Vagina (tissue), 2 donors: Measurements from ENCODE around the gene ADAM11. TPM values are rescaled to one million over a fixed set of nuclear protein-coding genes. Genes with fewer than 3 reads are reported as not detected.

Experiments used
- DNase-seq, 2 donors: peaks; one replicate each; pipeline ENCODE4 v3.0.0-alpha.2; 2017; ENCODE audit errors: extremely low spot score in 2 of 2
- H3K27ac ChIP-seq: fragments of 200-600 bp; sonication (generic); one replicate; pipeline ENCODE4 v1.5.1; 2019
- H3K27me3 ChIP-seq: fragments of 200-600 bp; sonication (generic); one replicate; pipeline ENCODE4 v1.5.1; 2019
- H3K36me3 ChIP-seq, 2 donors: fragments of 200-600 bp; sonication (generic); one replicate each; pipeline ENCODE4 v1.5.1; 2017 to 2019
- H3K4me1 ChIP-seq: fragments of 200-600 bp; sonication (generic); one replicate; pipeline ENCODE4 v1.5.1; 2019
- H3K4me3 ChIP-seq, 2 donors: fragments of 200-600 bp; sonication (generic); 1 replicate in 1 of 2; 2 replicates in 1 of 2; pipeline ENCODE4 v1.5.1; 2016 to 2019
- H3K9me3 ChIP-seq: fragments of 200-600 bp; sonication (generic); one replicate; pipeline ENCODE4 v1.5.1; 2019
- CTCF ChIP-seq, 3 experiments: fragments of 450-650 bp in 2 of 3; fragments of 200-600 bp in 1 of 3; sonication (generic) in 1 of 3; IDR thresholded peaks; one replicate each; pipeline ENCODE4 v1.5.1; 2017 to 2019; ENCODE audit warnings: antibody characterized with exemption in 3 of 3, mild to moderate bottlenecking in 2 of 3, moderate library complexity in 2 of 3
- POLR2A ChIP-seq, 2 donors: fragments of 450-650 bp; IDR thresholded peaks; one replicate each; pipeline ENCODE4 v1.6.1; 2017; ENCODE audit warnings: antibody characterized with exemption in 2 of 2, mild to moderate bottlenecking in 2 of 2, moderate library complexity in 2 of 2
- POLR2AphosphoS5 ChIP-seq, 2 donors: sonication (generic); formaldehyde crosslinking; IDR thresholded peaks; one replicate each; pipeline ENCODE4 v1.9.0; 2017; ENCODE audit warnings: antibody characterized with exemption in 2 of 2, mild to moderate bottlenecking in 2 of 2, low read depth in 1 of 2; ENCODE audit not compliant: insufficient read depth in 1 of 2
- intact Hi-C: fragments of 100-400 bp; cut with DNase I; formaldehyde crosslinking; loops from one replicate; pipeline ENCODE4 v1.15.1; 2023
- total RNA-seq: library from RNA; depleted of rRNA; stranded (reverse); fragments of >200 nt; gene quantifications from one replicate; pipeline ENCODE4 v1.2.3, GENCODE V29; 2016

The ADAM11 gene
- total RNA-seq, 1 donor from 2014 or later: 3.7 TPM

- intact Hi-C loops: no loop called here
- no peaks in the 10 kb centered on the region for H3K36me3 ChIP-seq
- no peaks in the 10 kb centered on the region for H3K27me3 ChIP-seq
- H3K4me3 ChIP-seq: no peak overlapping the region
- no peak overlapping the region for H3K27ac ChIP-seq
- H3K9me3 ChIP-seq: no peaks in the 10 kb centered on the region
- peaks cover 14% of the 10 kb centered on the region for H3K4me1 ChIP-seq
- no peak for DNase-seq
- TF ChIP-seq CTCF (IDR thresholded peaks at IDR 0.05): no peak
- no peak for TF ChIP-seq POLR2A (IDR thresholded peaks at IDR 0.05)
- TF ChIP-seq POLR2AphosphoS5 (IDR thresholded peaks at IDR 0.05; ENCODE audit: insufficient read depth in 1 of 2, low read depth in 1 of 2): no peak
Measured at GRCh38 chr17:44763170-44763569, 4.4 kb downstream of the ADAM11 start.

- Histone ChIP-seq H3K36me3 (no peaks in the 10 kb centered on the region), H3K4me1 (no peaks in the 10 kb centered on the region), H3K27me3 (no peaks in the 10 kb centered on the region), H3K9me3 (no peaks in the 10 kb centered on the region), H3K4me3 (no peak overlapping the region), H3K27ac (no peak overlapping the region)
- intact Hi-C loops: no loop called here
- no peak for DNase-seq
- no peak for TF ChIP-seq CTCF (IDR thresholded peaks at IDR 0.05)
- TF ChIP-seq POLR2AphosphoS5 (IDR thresholded peaks at IDR 0.05; ENCODE audit: insufficient read depth in 1 of 2, low read depth in 1 of 2): no peak
- no peak for TF ChIP-seq POLR2A (IDR thresholded peaks at IDR 0.05)
Measured at GRCh38 chr17:44765965-44766364, 7.2 kb downstream of the ADAM11 start.

- Histone ChIP-seq H3K4me1 (no peaks in the 10 kb centered on the region), H3K4me3 (no peak overlapping the region), H3K27me3 (no peaks in the 10 kb centered on the region), H3K9me3 (no peaks in the 10 kb centered on the region), H3K27ac (no peak overlapping the region), H3K36me3 (no peaks in the 10 kb centered on the region)
- intact Hi-C loops: no loop called here
- TF ChIP-seq POLR2AphosphoS5 (IDR thresholded peaks at IDR 0.05; ENCODE audit: insufficient read depth in 1 of 2, low read depth in 1 of 2) (no peak), POLR2A (IDR thresholded peaks at IDR 0.05) (no peak), CTCF (IDR thresholded peaks at IDR 0.05) (no peak)
- no peak for DNase-seq
Measured at GRCh38 chr17:44766409-44767038, 7.7 kb downstream of the ADAM11 start.

GRCh38 chr17:44767493-44767892 is 8.7 kb downstream of the ADAM11 start:
- Histone ChIP-seq H3K27me3 (no peaks in the 10 kb centered on the region), H3K4me1 (no peaks in the 10 kb centered on the region)
- intact Hi-C loops: no loop called here

More at GRCh38 chr17:44767493-44767892, 8.7 kb downstream of the ADAM11 start:
- no peak for TF ChIP-seq CTCF (IDR thresholded peaks at IDR 0.05)
- TF ChIP-seq POLR2AphosphoS5 (IDR thresholded peaks at IDR 0.05; ENCODE audit: insufficient read depth in 1 of 2, low read depth in 1 of 2): no peak
- TF ChIP-seq POLR2A (IDR thresholded peaks at IDR 0.05): no peak
- Histone ChIP-seq H3K9me3 (no peaks in the 10 kb centered on the region), H3K4me3 (no peak overlapping the region), H3K27ac (no peak overlapping the region), H3K36me3 (no peaks in the 10 kb centered on the region)
- DNase-seq: no peak
